Measurements from ENCODE around the gene SECISBP2L.

- TF ChIP-seq, protein P1, sequence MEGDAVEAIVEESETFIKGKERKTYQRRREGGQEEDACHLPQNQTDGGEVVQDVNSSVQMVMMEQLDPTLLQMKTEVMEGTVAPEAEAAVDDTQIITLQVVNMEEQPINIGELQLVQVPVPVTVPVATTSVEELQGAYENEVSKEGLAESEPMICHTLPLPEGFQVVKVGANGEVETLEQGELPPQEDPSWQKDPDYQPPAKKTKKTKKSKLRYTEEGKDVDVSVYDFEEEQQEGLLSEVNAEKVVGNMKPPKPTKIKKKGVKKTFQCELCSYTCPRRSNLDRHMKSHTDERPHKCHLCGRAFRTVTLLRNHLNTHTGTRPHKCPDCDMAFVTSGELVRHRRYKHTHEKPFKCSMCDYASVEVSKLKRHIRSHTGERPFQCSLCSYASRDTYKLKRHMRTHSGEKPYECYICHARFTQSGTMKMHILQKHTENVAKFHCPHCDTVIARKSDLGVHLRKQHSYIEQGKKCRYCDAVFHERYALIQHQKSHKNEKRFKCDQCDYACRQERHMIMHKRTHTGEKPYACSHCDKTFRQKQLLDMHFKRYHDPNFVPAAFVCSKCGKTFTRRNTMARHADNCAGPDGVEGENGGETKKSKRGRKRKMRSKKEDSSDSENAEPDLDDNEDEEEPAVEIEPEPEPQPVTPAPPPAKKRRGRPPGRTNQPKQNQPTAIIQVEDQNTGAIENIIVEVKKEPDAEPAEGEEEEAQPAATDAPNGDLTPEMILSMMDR (IDR thresholded peaks at IDR 0.05; ENCODE audit: insufficient read depth, low read length, poor library complexity, severe bottlenecking), result no peak
- TF ChIP-seq EZH2phosphoT487 (conservative IDR thresholded peaks at IDR 0.05; ENCODE audit: low read length), result no peak
Measured at GRCh38 chr15:48964898-48965297, 81.3 kb downstream of the SECISBP2L start.
